Trophoblast cell (in vitro differentiated cells and primary cell): ENCODE data around the gene ZBED3.

ENCODE experiments used
- DNase-seq, 2 donors: peaks; one replicate each; pipeline ENCODE4 v3.0.0-alpha.2; 2016
- H2AFZ ChIP-seq: 2 replicates; pipeline ENCODE4 v1.6.1; 2013; ENCODE audit warnings: low read length, moderate library complexity, mild to moderate bottlenecking; ENCODE audit not compliant: insufficient read depth, poor library complexity
- H2AK5ac ChIP-seq: 2 replicates; pipeline ENCODE4 v1.6.1; 2013; ENCODE audit warnings: mild to moderate bottlenecking, low read length
- H2BK120ac ChIP-seq: 2 replicates; pipeline ENCODE4 v1.6.1; 2013; ENCODE audit warnings: low read length, mild to moderate bottlenecking, moderate library complexity; ENCODE audit not compliant: insufficient read depth, poor library complexity
- H2BK12ac ChIP-seq: 2 replicates; pipeline ENCODE4 v1.6.1; 2013; ENCODE audit warnings: mild to moderate bottlenecking, low read length, moderate library complexity
- H2BK5ac ChIP-seq: 2 replicates; pipeline ENCODE4 v1.6.1; 2013; ENCODE audit warnings: low read length, low read depth, moderate library complexity, mild to moderate bottlenecking; ENCODE audit not compliant: poor library complexity
- H3K14ac ChIP-seq: 2 replicates; pipeline ENCODE4 v1.6.1; 2013; ENCODE audit warnings: mild to moderate bottlenecking, low read length
- H3K18ac ChIP-seq: 2 replicates; pipeline ENCODE4 v1.6.1; 2013; ENCODE audit warnings: mild to moderate bottlenecking, low read length
- H3K23ac ChIP-seq: 2 replicates; pipeline ENCODE4 v1.6.1; 2013; ENCODE audit warnings: low read length
- H3K27ac ChIP-seq: 2 replicates; pipeline ENCODE4 v1.5.1; 2013; ENCODE audit warnings: low read depth, mild to moderate bottlenecking, inconsistent platforms, low read length, moderate library complexity
- H3K27me3 ChIP-seq: 2 replicates; pipeline ENCODE4 v1.6.1; 2013; ENCODE audit warnings: inconsistent platforms, mild to moderate bottlenecking, low read length, moderate library complexity; ENCODE audit not compliant: insufficient read depth
- H3K36me3 ChIP-seq, 2 experiments: 1 replicate in 1 of 2; 2 replicates in 1 of 2; pipeline ENCODE4 v1.6.1; 2013; ENCODE audit warnings: low read length in 2 of 2, mild to moderate bottlenecking in 2 of 2, moderate library complexity in 1 of 2; ENCODE audit not compliant: insufficient read depth in 2 of 2, control insufficient read depth in 1 of 2
- H3K4ac ChIP-seq: 2 replicates; pipeline ENCODE4 v1.6.1; 2013; ENCODE audit warnings: low read depth, mild to moderate bottlenecking, low read length, moderate library complexity
- H3K4me1 ChIP-seq, 2 experiments: 1 replicate in 1 of 2; 2 replicates in 1 of 2; pipeline ENCODE4 v1.6.1; 2013; ENCODE audit warnings: low read length in 2 of 2, mild to moderate bottlenecking in 2 of 2, moderate library complexity in 1 of 2; ENCODE audit not compliant: insufficient read depth in 2 of 2, control insufficient read depth in 1 of 2
- H3K4me2 ChIP-seq: 2 replicates; pipeline ENCODE4 v1.6.1; 2013; ENCODE audit warnings: inconsistent platforms, mild to moderate bottlenecking, low read length, moderate library complexity
- H3K4me3 ChIP-seq: 2 replicates; pipeline ENCODE4 v1.5.1; 2013; ENCODE audit warnings: mild to moderate bottlenecking, low read depth, low read length, inconsistent platforms
- H3K79me1 ChIP-seq: one replicate; pipeline ENCODE4 v1.6.1; 2013; ENCODE audit warnings: low read length
- H3K79me2 ChIP-seq: 2 replicates; pipeline ENCODE4 v1.6.1; 2013; ENCODE audit warnings: low read length, mild to moderate bottlenecking; ENCODE audit not compliant: control insufficient read depth, insufficient read depth, poor library complexity
- H3K9ac ChIP-seq: 2 replicates; pipeline ENCODE4 v1.6.1; 2013; ENCODE audit warnings: mild to moderate bottlenecking, low read length
- H3K9me3 ChIP-seq: 2 replicates; pipeline ENCODE4 v1.6.1; 2013; ENCODE audit warnings: low read depth, mild to moderate bottlenecking, control low read depth, inconsistent platforms, low read length; ENCODE audit not compliant: insufficient read depth
- H4K12ac ChIP-seq: 2 replicates; pipeline ENCODE4 v1.6.1; 2013; ENCODE audit warnings: low read depth, mild to moderate bottlenecking, low read length, moderate library complexity
- H4K8ac ChIP-seq: 2 replicates; pipeline ENCODE4 v1.6.1; 2013; ENCODE audit warnings: low read depth, mild to moderate bottlenecking, low read length, moderate library complexity
- H4K91ac ChIP-seq: one replicate; pipeline ENCODE4 v1.6.1; 2013; ENCODE audit warnings: low read depth, mild to moderate bottlenecking, low read length, moderate library complexity
- WGBS: extraction: QIAGEN DNeasy Blood & Tissue Kit; methylation state at CpG from one replicate; pipeline ENCODE4 v1.1.7; 2013; ENCODE audit warnings: missing lambda C conversion rate; ENCODE audit not compliant: insufficient read length, insufficient coverage; ENCODE audit errors: extremely low coverage; 5-methylcytosine and 5-hydroxymethylcytosine counted together

The ZBED3 gene

DNA sequence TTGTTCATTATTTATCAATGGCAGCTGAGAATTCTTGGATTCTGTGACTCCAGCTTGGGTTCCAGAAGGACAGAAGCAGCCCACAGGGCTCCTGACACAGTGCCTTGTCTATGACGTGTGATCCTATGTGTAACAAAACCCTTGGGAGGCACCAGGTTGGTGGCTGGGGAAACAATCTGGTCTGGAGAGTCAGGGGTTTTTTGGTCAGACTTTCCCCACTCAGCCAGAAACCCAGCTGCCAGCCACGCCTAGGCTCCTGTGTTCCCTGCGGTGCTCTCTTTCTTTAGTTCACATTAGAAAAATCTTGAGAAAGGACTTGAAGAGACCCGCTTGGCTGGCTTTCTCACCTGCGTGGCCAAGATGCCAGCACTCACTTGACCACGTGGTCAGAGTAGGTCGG is 15.5 kb upstream of the ZBED3 start:
- no peaks in the 10 kb centered on the region for H3K79me1 ChIP-seq
- no peak overlapping the region for H4K91ac ChIP-seq
- H3K4me2 ChIP-seq = no peak overlapping the region
- no peak overlapping the region for H3K18ac ChIP-seq
- H2BK5ac ChIP-seq = no peak overlapping the region
- no peak overlapping the region for H3K23ac ChIP-seq
- H3K14ac ChIP-seq = no peak overlapping the region
- no peak overlapping the region for H3K4ac ChIP-seq
- no CpG with 5 or more reads among the region's 7 CpGs for WGBS
- H4K12ac ChIP-seq = no peak overlapping the region
- H2BK120ac ChIP-seq = no peak overlapping the region
- no peaks in the 10 kb centered on the region for H3K27me3 ChIP-seq
- H3K79me2 ChIP-seq = no peaks in the 10 kb centered on the region
- no peak overlapping the region for H3K4me3 ChIP-seq
- H3K9me3 ChIP-seq = no peaks in the 10 kb centered on the region
- no peak overlapping the region for H2BK12ac ChIP-seq
- H3K9ac ChIP-seq = no peak overlapping the region
- H2AK5ac ChIP-seq = no peak overlapping the region
- H3K4me1 ChIP-seq = no peaks in the 10 kb centered on the region
- DNase-seq = no peak
- H3K36me3 ChIP-seq = no peaks in the 10 kb centered on the region
- no peak overlapping the region for H2AFZ ChIP-seq
- no peak overlapping the region for H3K27ac ChIP-seq
- H4K8ac ChIP-seq = no peak overlapping the region

- H3K14ac ChIP-seq = no peak overlapping the region
- H3K79me1 ChIP-seq = no peaks in the 10 kb centered on the region
- H4K91ac ChIP-seq = no peak overlapping the region
- no peak overlapping the region for H3K27ac ChIP-seq
- no peak overlapping the region for H2AK5ac ChIP-seq
- no peaks in the 10 kb centered on the region for H3K36me3 ChIP-seq
- H3K18ac ChIP-seq = no peak overlapping the region
- no peak overlapping the region for H2BK5ac ChIP-seq
- no peak overlapping the region for H4K8ac ChIP-seq
- H2AFZ ChIP-seq = no peak overlapping the region
- no CpG with 5 or more reads among the region's 4 CpGs for WGBS
- H3K4ac ChIP-seq = no peak overlapping the region
- no peak overlapping the region for H2BK120ac ChIP-seq
- DNase-seq = peak in 1 of 2 donors; percentile 2
- no peaks in the 10 kb centered on the region for H3K79me2 ChIP-seq
- H4K12ac ChIP-seq = no peak overlapping the region
- H3K4me2 ChIP-seq = no peak overlapping the region
- no peak overlapping the region for H2BK12ac ChIP-seq
- H3K9ac ChIP-seq = no peak overlapping the region
- no peaks in the 10 kb centered on the region for H3K27me3 ChIP-seq
- no peak overlapping the region for H3K23ac ChIP-seq
- H3K4me1 ChIP-seq = no peaks in the 10 kb centered on the region
- H3K4me3 ChIP-seq = no peak overlapping the region
- H3K9me3 ChIP-seq = no peaks in the 10 kb centered on the region
These were observed 14.2 kb upstream of the ZBED3 start for GRCh38 chr5:77101298-77101697.

- Histone ChIP-seq H2BK12ac (no peak overlapping the region), H3K4me1 (no peaks in the 10 kb centered on the region), H3K18ac (no peak overlapping the region), H3K9ac (no peak overlapping the region), H3K4me3 (no peak overlapping the region), H4K91ac (no peak overlapping the region), H3K27ac (no peak overlapping the region), H3K36me3 (no peaks in the 10 kb centered on the region), H2BK5ac (no peak overlapping the region), H3K9me3 (no peaks in the 10 kb centered on the region), H3K14ac (no peak overlapping the region), H2AK5ac (no peak overlapping the region), H4K8ac (no peak overlapping the region), H2BK120ac (no peak overlapping the region), H4K12ac (no peak overlapping the region), H2AFZ (no peak overlapping the region), H3K4me2 (no peak overlapping the region), H3K79me2 (no peaks in the 10 kb centered on the region), H3K23ac (no peak overlapping the region), H3K4ac (no peak overlapping the region), H3K79me1 (no peaks in the 10 kb centered on the region), H3K27me3 (no peaks in the 10 kb centered on the region)
- no CpG with 5 or more reads among the region's 4 CpGs for WGBS
- DNase-seq = no peak
These were observed 8.1 kb upstream of the ZBED3 start for GRCh38 chr5:77095189-77095588.

GRCh38 chr5:77087484-77088261 is 588 bp upstream of the ZBED3 start:
- peak overlapping the region; percentile 79 for H3K4me3 ChIP-seq
- H3K27me3 ChIP-seq = no peaks in the 10 kb centered on the region
- H3K23ac ChIP-seq = no peak overlapping the region
- peak overlapping the region; percentile 6 for H3K9ac ChIP-seq
- H2BK5ac ChIP-seq = no peak overlapping the region
- H3K79me1 ChIP-seq = peaks cover 6% of the 10 kb centered on the region
- H4K12ac ChIP-seq = no peak overlapping the region
- H3K4me2 ChIP-seq = peak overlapping the region; percentile 92
- peak in 1 of 2 donors; percentile 17 for DNase-seq
- H2BK120ac ChIP-seq = no peak overlapping the region
- peaks cover 5% of the 10 kb centered on the region for H3K79me2 ChIP-seq
- no peak overlapping the region for H4K91ac ChIP-seq
- H2BK12ac ChIP-seq = no peak overlapping the region
- no peak overlapping the region for H3K14ac ChIP-seq
- H2AK5ac ChIP-seq = no peak overlapping the region
- no peak overlapping the region for H3K27ac ChIP-seq
- no peaks in the 10 kb centered on the region for H3K36me3 ChIP-seq
- H4K8ac ChIP-seq = peak overlapping the region; percentile 33
- H3K18ac ChIP-seq = no peak overlapping the region
- no peaks in the 10 kb centered on the region for H3K9me3 ChIP-seq
- WGBS = no CpG with 5 or more reads among the region's 16 CpGs
- peaks cover 4 to 6% of the 10 kb centered on the region in 2 experiments for H3K4me1 ChIP-seq
- H2AFZ ChIP-seq = peak overlapping the region; percentile 86
- no peak overlapping the region for H3K4ac ChIP-seq
